Vagina (tissue), 2 donors: ENCODE measurements around the gene AKAP5. TPM values are rescaled to one million over a fixed set of nuclear protein-coding genes. Genes with fewer than 3 reads are reported as not detected.

Experiments
- DNase-seq, 2 donors: peaks; one replicate each; pipeline ENCODE4 v3.0.0-alpha.2; 2017; ENCODE audit errors: extremely low spot score in 2 of 2
- H3K27ac ChIP-seq: fragments of 200-600 bp; sonication (generic); one replicate; pipeline ENCODE4 v1.5.1; 2019
- H3K27me3 ChIP-seq: fragments of 200-600 bp; sonication (generic); one replicate; pipeline ENCODE4 v1.5.1; 2019
- H3K36me3 ChIP-seq, 2 donors: fragments of 200-600 bp; sonication (generic); one replicate each; pipeline ENCODE4 v1.5.1; 2017 to 2019
- H3K4me1 ChIP-seq: fragments of 200-600 bp; sonication (generic); one replicate; pipeline ENCODE4 v1.5.1; 2019
- H3K4me3 ChIP-seq, 2 donors: fragments of 200-600 bp; sonication (generic); 1 replicate in 1 of 2; 2 replicates in 1 of 2; pipeline ENCODE4 v1.5.1; 2016 to 2019
- H3K9me3 ChIP-seq: fragments of 200-600 bp; sonication (generic); one replicate; pipeline ENCODE4 v1.5.1; 2019
- CTCF ChIP-seq, 3 experiments: fragments of 450-650 bp in 2 of 3; fragments of 200-600 bp in 1 of 3; sonication (generic) in 1 of 3; IDR thresholded peaks; one replicate each; pipeline ENCODE4 v1.5.1; 2017 to 2019; ENCODE audit warnings: antibody characterized with exemption in 3 of 3, mild to moderate bottlenecking in 2 of 3, moderate library complexity in 2 of 3
- POLR2A ChIP-seq, 2 donors: fragments of 450-650 bp; IDR thresholded peaks; one replicate each; pipeline ENCODE4 v1.6.1; 2017; ENCODE audit warnings: antibody characterized with exemption in 2 of 2, mild to moderate bottlenecking in 2 of 2, moderate library complexity in 2 of 2
- POLR2AphosphoS5 ChIP-seq, 2 donors: sonication (generic); formaldehyde crosslinking; IDR thresholded peaks; one replicate each; pipeline ENCODE4 v1.9.0; 2017; ENCODE audit warnings: antibody characterized with exemption in 2 of 2, mild to moderate bottlenecking in 2 of 2, low read depth in 1 of 2; ENCODE audit not compliant: insufficient read depth in 1 of 2
- intact Hi-C: fragments of 100-400 bp; cut with DNase I; formaldehyde crosslinking; loops from one replicate; pipeline ENCODE4 v1.15.1; 2023
- total RNA-seq: library from RNA; depleted of rRNA; stranded (reverse); fragments of >200 nt; gene quantifications from one replicate; pipeline ENCODE4 v1.2.3, GENCODE V29; 2016

AKAP5 gene
- total RNA-seq, 1 donor from 2014 or later = 0.49 TPM

DNA sequence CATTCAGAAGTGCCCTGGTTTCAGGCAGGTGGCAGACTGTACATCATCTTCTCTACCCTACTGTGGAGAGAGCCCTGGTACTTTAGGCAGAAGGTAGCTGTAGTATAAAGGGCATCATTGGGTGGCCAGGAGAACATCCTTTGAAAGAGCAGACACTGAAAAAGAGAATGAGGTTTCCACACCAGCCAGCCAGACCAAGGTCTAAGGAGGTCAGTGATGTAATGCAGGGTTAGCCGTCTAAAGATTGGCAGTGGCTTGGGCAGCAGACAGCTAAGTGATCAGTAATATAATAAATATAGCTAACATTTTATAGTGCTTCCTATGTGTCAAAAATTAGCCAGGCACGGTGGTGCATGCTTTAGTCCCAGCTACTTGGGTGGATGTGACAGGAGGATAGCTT, 26.3 kb downstream of the AKAP5 start:
- DNase-seq = no peak
- intact Hi-C loops = no loop called here
- Histone ChIP-seq H3K9me3 (no peaks in the 10 kb centered on the region), H3K36me3 (peaks cover 0 to 28% of the 10 kb centered on the region in 2 donors), H3K27ac (no peak overlapping the region), H3K4me3 (no peak overlapping the region), H3K27me3 (no peaks in the 10 kb centered on the region), H3K4me1 (no peaks in the 10 kb centered on the region)
- no peak for TF ChIP-seq POLR2AphosphoS5 (IDR thresholded peaks at IDR 0.05; ENCODE audit: insufficient read depth in 1 of 2, low read depth in 1 of 2)
- no peak for TF ChIP-seq CTCF (IDR thresholded peaks at IDR 0.05)
- no peak for TF ChIP-seq POLR2A (IDR thresholded peaks at IDR 0.05)

- Histone ChIP-seq H3K4me3 (no peak overlapping the region), H3K9me3 (no peaks in the 10 kb centered on the region), H3K4me1 (no peaks in the 10 kb centered on the region), H3K27me3 (no peaks in the 10 kb centered on the region), H3K36me3 (peaks cover 0 to 10% of the 10 kb centered on the region in 2 donors), H3K27ac (no peak overlapping the region)
- TF ChIP-seq POLR2AphosphoS5 (IDR thresholded peaks at IDR 0.05; ENCODE audit: insufficient read depth in 1 of 2, low read depth in 1 of 2) (no peak), CTCF (IDR thresholded peaks at IDR 0.05) (no peak), POLR2A (IDR thresholded peaks at IDR 0.05) (no peak)
- no peak for DNase-seq
- intact Hi-C loops = no loop called here
These were observed 28.2 kb downstream of the AKAP5 start for GRCh38 chr14:64493455-64493854.

GRCh38 chr14:64495252-64495651, 30.0 kb downstream of the AKAP5 start:
- H3K9me3 ChIP-seq = no peaks in the 10 kb centered on the region
- H3K27me3 ChIP-seq = no peaks in the 10 kb centered on the region
- peaks cover 5% of the 10 kb centered on the region for H3K4me1 ChIP-seq
- no peaks in the 10 kb centered on the region for H3K36me3 ChIP-seq
- no peak for TF ChIP-seq CTCF (IDR thresholded peaks at IDR 0.05)
- no peak for TF ChIP-seq POLR2A (IDR thresholded peaks at IDR 0.05)
- no peak for TF ChIP-seq POLR2AphosphoS5 (IDR thresholded peaks at IDR 0.05; ENCODE audit: insufficient read depth in 1 of 2, low read depth in 1 of 2)
- H3K27ac ChIP-seq = no peak overlapping the region
- no peak for DNase-seq
- H3K4me3 ChIP-seq = no peak overlapping the region
- intact Hi-C loops = no loop called here

GRCh38 chr14:64496764-64497163, 31.5 kb downstream of the AKAP5 start:
- no peak overlapping the region for H3K27ac ChIP-seq
- no peak for DNase-seq
- intact Hi-C loops = no loop called here
- H3K27me3 ChIP-seq = no peaks in the 10 kb centered on the region
- no peaks in the 10 kb centered on the region for H3K9me3 ChIP-seq
- no peak overlapping the region for H3K4me3 ChIP-seq
- no peaks in the 10 kb centered on the region for H3K36me3 ChIP-seq
- no peak for TF ChIP-seq POLR2A (IDR thresholded peaks at IDR 0.05)
- TF ChIP-seq POLR2AphosphoS5 (IDR thresholded peaks at IDR 0.05; ENCODE audit: insufficient read depth in 1 of 2, low read depth in 1 of 2) = no peak
- TF ChIP-seq CTCF (IDR thresholded peaks at IDR 0.05) = no peak
- H3K4me1 ChIP-seq = peaks cover 20% of the 10 kb centered on the region

GRCh38 chr14:64500088-64500487, 34.8 kb downstream of the AKAP5 start:
- H3K27ac ChIP-seq = no peak overlapping the region
- H3K4me3 ChIP-seq = no peak overlapping the region
- H3K4me1 ChIP-seq = peaks cover 34% of the 10 kb centered on the region
- DNase-seq = no peak
- TF ChIP-seq POLR2A (IDR thresholded peaks at IDR 0.05) (no peak), CTCF (IDR thresholded peaks at IDR 0.05) (no peak), POLR2AphosphoS5 (IDR thresholded peaks at IDR 0.05; ENCODE audit: insufficient read depth in 1 of 2, low read depth in 1 of 2) (no peak)
- H3K36me3 ChIP-seq = no peaks in the 10 kb centered on the region
- no peaks in the 10 kb centered on the region for H3K9me3 ChIP-seq
- intact Hi-C loops = no loop called here
- no peaks in the 10 kb centered on the region for H3K27me3 ChIP-seq
